GM10847 (cell line): ENCODE results near the gene CFAP77.

ENCODE experiments used
- POLR2A ChIP-seq: IDR thresholded peaks from 2 replicates; pipeline ENCODE4 v1.6.1; 2011; ENCODE audit not compliant: insufficient read length; ENCODE audit errors: extremely low read depth

The CFAP77 gene

DNA sequence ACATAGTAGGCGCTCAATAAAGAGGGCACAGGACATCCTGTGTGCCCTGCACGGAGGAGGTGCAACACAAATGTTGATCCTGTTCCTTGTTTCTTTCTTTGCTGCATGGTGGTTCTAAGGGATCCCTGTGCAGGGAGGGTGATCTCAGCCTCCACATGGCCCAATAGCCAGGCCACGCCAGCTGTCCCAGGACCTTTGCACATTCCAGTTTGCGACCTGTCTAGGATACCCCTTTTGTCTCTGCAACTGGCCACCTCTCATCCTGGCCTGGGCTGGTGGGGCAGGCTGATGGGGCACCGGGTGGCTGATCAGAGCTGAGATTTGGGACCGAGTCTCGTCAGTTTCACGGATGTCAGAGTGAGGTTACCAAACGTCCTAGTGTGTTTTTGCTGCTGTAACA is 79.5 kb downstream of the CFAP77 start:
- TF ChIP-seq POLR2A, result no peak

DNA sequence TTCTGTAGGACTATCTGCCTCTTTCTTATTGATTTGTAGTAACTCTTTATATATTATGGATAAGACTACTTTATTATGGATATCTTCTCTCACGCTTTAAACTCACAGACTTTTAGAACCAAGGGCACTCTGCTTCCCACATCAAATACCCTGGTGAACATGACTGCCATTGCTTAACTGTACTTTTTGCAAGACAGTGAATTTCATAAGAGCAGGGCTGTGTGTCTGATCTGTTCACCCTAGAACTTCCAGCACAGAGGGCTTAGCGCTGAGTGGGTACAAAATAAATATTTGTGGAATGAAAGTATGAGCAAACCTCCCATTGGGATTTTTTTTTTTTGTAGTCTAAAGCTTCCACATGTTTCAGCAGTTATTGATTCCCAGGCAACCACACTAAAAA is 84.8 kb downstream of the CFAP77 start:
- TF ChIP-seq POLR2A, result no peak

DNA sequence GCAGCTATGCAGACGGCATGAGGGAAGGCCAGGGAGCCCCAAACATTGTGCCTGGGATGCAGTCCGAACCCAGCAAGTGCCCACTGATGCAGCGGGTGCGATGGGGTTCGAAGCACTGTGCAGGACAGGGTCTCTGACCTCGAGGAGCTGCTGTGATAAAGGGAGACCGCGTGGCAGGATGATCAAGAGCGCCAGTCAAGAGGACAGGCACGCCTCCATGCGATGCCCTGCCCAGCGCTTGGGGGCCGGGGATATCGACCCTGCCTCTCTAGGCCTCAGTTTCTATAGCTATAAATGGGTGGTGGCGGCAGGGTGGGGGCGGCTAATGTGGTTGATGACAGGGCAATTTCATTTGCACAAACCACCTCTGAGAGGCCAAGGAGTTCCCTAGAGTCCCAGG is 87.7 kb downstream of the CFAP77 start:
- TF ChIP-seq POLR2A, result no peak

DNA sequence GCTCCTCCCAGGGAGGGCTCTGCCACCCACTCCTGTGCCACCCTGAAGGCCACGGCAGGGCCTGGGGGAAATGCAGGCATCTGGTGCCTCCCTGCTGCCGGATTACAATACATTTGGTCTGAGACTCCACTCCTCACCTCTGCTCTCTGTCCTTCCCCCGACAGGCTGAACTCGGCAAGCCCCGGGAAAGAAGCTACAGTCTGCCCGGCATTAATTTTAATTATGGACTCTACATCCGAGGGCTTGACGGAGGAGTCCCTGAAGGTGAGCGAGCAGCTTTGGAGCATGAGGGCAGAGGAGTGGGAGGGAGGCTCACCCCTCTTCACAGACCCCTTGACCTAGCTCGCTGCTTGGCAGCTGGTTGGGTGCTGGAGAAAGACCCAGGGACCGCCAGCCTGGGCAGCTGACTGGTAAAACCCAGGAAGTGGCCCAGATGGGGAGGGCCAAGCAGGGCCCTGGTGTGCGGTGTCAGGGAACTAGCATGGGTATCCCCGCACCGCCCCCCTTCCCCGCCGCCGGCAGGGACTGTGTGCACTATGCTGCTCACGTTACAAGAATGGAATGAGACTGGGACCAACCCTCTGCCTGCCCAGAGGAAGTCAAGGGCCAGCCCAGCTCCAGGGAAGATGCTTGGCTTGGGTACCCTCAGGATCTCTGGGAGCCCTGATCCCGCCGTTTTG is 88.7 kb downstream of the CFAP77 start:
- TF ChIP-seq POLR2A, result no peak

DNA sequence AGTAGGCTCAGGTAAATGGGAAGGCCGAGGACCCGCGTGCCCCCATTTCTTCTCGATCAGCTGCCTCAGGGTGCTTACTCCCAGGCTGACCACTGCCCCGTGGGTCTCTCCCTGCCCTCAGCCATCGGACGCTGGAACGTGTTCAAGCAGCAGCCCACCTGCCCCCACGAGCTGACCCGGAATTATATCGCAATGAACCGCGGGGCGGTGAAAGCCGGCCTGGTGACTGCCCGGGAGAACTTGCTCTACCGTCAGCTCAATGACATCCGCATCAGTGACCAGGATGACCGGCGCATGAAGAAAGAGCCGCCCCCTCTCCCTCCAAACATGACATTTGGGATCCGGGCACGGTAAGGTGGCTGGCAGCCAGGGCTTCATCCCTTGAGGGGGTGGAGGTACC is 89.2 kb downstream of the CFAP77 start:
- no peak for TF ChIP-seq POLR2A

DNA sequence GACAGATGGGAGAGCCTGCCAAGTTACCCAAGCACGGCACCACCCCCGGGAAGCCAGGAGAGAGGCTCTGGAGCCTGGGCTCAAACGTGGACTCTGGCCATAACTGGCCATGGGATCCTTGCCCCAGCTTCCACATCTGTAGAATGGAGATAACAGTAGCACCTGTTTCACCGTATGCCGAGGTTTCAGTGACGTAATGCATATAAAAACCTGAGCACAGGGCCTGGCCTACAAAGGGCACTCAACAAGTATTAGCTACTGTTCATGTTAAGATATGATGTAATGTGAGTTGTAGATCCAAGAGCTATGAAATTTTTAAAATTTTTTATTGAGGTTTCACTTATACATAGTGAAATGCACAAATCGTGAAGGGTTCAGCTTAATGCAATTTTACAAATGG is 90.2 kb downstream of the CFAP77 start:
- TF ChIP-seq POLR2A, result no peak

DNA sequence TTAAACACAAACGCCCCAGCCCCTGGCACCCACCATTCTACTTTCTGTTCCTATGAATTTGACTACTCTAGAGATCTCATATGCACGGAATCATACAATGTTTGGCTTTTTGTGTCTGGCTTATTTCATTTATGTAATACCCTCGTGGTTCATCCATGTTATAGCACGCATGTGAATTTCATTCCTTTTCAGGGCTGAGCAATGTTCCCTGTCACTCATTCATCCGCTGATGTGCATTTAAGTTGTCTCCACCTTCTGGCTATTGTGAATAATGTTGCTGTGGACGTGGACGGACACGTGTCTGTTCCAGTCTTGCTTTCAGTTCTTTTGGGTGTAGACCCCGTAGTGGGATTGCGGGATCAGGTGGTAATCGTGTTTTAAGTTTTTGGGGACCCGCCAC is 92.5 kb downstream of the CFAP77 start:
- TF ChIP-seq POLR2A, result no peak

DNA sequence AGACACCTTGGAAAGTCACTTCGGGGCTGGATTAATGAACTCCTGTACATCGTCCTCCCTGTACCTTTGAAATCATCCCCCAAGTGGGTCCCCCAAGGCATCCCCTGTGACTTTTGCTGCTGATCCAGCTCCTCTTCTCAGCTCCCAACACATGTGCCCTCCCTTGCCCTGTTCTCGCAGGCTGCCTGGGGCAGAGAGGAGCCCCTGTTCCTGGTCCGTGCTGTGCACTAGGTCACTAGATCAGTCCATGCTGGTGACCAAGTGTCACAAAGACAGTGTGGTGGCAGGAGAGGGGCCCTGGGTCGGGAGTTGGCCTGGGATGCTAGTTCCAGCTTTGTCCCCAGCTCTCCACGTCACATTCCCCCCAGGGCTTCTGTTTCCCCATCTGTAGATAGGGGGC is 93.1 kb downstream of the CFAP77 start:
- TF ChIP-seq POLR2A, result no peak

DNA sequence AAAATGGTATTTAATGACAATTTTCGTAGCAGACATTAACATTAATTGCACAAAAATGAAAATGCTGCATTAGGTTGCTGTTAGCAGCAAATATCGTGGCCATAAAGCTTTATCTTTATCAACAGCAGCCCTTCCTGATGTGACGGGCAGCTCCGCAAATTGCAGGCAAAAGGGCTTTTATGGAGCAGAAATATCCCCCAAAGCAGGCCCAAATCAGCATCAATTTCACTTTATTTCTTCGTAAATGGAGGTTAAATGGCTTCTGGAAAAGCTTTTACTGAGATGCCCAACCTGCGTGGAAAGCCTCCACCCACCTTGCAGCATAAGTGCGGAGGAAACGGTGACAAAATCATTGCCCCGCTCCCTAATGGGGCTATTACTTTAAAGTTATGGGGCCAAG is 94.5 kb downstream of the CFAP77 start:
- no peak for TF ChIP-seq POLR2A

DNA sequence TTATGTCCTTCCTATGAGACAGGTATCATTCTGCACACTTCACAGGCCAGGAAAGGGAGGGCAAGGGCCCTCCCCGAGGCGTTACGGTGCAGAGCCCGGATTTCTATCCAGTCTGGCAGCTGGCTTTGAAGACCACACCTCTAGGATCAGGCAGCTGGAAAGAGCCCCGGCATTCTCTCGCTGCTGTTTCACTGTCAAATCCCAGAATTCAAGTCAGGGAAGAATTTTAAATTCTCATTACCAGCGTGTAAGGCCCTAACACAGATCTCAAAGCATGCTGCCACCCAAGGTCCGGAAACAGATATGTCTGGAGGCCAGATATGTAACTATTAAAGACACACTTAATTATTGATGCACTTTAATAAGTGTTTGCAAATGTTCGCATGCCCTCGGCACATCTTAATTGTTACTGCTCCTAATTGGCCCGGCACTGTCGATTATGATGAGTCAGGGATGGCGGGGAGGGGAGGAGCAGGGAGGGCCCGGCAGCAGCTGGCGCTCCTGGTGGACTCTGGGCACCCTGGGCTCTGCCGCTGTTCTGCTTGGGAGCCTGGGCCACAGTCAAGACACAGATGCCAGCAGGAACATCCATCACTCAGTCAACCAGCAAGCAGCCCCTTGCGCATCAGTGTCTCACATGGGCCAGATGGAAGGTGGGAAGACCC is 96.1 kb downstream of the CFAP77 start:
- no peak for TF ChIP-seq POLR2A

DNA sequence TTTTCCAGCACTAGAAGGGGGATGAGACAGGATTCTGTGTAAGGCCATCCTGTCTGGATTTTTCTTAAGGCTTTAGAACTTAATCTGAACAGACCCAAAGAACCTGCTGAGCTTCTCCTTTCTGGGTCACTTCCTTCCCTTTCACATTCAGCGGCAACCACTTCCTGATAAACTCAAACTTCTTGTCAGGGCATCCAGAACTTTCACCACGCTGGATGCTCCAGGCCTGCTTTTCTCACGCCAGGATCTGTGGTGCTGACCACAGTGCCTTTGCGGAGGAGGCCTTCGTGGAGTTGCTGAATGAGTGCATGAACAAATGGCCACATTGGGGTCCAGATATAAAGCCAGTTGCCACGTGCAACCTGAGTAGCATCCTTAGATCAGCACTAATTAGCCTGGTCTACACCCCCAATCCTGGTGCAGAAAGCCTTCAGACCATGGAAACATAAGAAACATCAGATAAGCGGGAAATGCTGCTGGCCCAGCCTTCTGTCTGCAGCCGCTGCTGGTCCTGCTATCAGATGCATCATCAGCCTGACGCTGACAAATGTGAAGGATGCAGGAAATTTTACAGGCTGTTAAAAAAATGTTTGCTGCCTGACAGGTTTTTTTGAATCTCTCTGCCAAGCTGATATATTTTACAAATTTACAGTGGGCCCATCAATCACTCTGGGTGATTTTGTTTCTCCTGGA is 97.1 kb downstream of the CFAP77 start:
- TF ChIP-seq POLR2A, result no peak

DNA sequence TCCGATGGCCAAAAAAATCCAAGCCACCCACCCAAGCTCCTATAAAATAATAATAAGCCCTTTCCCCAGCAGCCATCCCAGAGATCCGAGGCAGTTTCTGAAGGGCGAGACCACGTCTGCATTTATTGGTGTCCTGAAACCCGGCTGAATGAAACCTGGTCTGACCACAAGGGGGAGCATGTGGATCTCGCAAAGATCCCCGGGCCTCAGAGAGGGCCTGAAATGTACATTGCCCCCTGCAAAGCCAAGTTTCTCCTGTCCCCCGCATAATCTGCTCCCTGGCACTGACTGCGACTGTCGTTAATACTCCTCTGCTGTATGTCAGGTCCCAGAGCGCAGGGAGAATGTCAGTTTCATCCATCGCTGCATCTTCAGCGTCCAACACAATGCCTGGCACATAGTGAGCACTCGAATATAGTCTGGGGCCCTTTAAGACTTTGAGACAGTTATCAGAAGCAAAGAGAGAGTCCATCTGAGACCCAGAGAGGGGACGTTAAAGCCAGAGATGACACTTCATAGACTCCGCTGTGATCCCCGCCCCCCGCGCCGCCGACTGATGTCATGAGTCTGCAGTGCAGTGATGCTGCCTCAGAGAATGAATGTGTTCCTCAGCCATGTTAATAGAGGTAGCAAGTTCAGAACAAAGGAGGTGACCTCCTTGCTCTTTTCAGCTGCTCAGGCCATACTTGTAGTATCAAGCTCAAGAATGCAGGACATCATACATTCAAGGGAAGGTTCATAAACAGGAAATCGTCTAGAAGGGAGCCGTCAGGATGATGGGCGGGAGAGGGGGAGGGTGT is 97.9 kb downstream of the CFAP77 start:
- TF ChIP-seq POLR2A, result no peak

DNA sequence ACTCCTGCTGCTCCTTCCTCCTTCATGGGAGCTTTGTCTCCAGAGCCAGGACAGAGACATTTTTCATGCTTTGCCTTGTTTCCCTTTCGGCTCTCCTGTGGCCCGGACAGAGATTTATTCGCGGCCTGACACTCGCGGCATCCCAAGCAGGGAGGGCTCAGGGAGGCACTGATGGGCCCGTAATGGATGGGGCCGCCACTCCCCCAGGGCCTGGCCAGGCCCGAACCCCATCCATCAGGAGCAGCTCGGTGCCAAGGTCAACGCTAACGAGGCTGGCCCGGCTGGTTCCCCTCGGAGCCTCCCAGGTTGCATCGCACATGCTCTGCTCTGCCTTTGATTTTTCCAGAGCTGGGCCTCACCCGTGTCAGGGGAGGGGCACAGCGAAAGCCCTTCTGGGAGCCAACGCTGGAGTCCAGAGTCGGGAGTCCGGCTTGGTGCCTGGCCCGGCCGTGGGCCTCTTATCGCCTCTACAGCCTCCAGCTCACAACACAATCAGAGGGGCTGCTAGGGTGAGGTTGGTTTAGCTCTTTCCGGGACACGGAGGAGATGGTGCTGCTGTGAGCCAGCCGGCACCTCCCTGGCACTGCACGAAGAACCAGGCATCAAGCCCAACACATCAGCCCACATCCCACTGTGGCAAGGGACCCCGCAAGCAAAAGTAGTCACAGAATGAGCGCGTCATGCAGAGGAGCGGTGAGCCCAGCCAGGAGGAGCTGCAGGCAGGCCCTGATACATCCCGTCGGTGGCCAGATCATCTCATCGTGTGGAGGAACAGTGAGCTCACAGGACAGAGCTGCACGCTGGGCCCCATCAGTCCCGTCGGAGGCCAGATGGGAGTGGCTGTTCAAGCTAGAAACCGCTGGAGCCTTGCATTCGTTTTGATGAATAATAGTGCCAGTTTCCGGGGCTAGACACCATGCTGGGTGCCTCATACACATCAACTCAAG is 100.2 kb downstream of the CFAP77 start:
- no peak for TF ChIP-seq POLR2A

DNA sequence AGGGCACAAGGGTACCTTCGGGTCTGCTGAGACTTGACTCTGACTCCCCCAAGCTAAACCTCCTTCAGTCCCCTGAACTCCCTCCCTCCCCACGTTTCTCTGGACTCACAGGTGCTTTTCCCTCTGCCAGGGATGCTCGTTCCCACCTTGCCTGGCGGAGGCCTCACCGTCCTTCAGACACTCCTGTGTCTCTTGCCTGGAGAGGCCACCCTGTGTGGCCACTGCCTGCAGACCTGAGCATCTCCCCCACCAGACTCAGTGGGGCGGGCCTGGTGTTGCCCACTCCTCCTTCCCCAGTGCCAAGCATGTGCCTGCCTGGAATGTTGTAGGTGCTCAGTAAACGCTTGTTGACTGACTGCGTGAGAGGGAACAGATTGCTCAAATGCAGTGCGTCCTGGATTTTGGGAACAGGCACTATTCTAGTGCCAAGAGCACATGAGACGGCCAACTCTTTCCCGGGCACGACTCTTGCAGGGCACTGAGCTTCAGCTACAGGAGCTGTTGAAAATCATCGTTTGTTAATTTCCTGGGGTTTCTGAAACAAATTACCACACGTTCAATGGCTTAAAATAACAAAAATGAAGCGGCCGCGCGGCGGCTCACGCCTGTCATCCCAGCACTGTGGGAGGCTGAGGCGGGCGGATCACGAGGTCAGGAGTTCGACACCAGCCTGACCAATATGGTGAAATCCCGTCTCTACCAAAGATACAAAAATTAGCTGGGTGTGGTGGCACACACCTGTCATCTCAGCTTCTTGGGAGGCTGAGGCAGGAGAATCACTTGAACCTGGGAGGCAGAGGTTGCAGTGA is 101.4 kb downstream of the CFAP77 start:
- no peak for TF ChIP-seq POLR2A
